Measurements from ENCODE around the gene MTFP1.
A peak's percentile ranks its signal among the peaks of the same experiment; 100 is the strongest.
"Not testable (repeated sequence)": the region's sequence is repeated elsewhere in the genome, so short reads cannot be mapped to it uniquely, and the experiment has no call there.

Gene MTFP1

DNA sequence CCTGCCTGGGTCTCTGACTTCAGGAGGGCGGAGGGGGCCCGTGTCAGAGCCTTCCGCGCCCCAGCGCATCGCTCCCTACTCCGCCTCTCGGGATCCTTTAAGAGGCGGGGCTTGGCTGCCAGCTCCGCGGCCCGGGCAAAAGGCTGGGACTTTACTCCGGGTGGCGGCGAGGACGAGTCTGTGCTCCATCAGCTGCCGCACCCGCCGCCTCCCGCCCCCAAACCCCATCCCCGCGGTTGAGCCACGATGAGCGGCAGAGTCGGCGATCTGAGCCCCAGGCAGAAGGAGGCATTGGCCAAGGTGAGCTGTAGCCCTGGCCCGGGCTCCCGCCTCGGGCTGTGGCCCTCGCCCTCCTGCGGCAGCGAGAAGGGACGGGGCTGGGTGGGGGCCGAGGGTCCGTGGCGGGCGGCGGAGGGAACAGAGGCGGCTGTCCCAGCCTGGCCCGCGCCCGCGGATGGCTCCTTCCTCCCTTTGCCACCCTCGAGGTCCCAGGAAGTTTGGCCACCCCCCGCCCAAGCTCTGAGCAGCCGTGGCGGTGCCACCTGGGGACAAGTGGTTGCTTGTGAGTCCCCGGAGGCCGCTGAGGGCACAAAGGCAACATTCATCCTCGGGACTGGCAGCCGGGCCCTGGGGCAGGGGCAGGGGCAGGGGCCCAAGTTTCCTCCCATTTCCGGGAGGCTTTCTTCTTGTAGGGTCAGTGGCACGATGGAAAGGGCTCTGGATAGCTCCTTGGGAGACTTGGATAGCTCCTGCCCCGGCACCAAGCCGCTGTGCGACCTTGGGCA lies 28.5 kb upstream of the MTFP1 start, which contains the start of gene SEC14L2:
SEC14L2 (plus strand) TSS at position 148 of the 785 bp plus-strand sequence; CDS start at position 247, 99 bp downstream.
- Mint-ChIP-seq H3K27ac (peak within 1 kb of the TSS; percentile 26), H3K4me3 (peak within 1 kb of the TSS; percentile 82), H3K36me3 (ENCODE audit: low read depth) (no peaks in the 10 kb centered on the region), H3K4me1 (ENCODE audit: low read depth) (peaks cover 27% of the 10 kb centered on the region), H3K9me3 (no peaks in the 10 kb centered on the region), H3K27me3 (peaks cover 62% of the 10 kb centered on the region)
- intact Hi-C loops (cut with micrococcal nuclease) = no loop called here

DNA sequence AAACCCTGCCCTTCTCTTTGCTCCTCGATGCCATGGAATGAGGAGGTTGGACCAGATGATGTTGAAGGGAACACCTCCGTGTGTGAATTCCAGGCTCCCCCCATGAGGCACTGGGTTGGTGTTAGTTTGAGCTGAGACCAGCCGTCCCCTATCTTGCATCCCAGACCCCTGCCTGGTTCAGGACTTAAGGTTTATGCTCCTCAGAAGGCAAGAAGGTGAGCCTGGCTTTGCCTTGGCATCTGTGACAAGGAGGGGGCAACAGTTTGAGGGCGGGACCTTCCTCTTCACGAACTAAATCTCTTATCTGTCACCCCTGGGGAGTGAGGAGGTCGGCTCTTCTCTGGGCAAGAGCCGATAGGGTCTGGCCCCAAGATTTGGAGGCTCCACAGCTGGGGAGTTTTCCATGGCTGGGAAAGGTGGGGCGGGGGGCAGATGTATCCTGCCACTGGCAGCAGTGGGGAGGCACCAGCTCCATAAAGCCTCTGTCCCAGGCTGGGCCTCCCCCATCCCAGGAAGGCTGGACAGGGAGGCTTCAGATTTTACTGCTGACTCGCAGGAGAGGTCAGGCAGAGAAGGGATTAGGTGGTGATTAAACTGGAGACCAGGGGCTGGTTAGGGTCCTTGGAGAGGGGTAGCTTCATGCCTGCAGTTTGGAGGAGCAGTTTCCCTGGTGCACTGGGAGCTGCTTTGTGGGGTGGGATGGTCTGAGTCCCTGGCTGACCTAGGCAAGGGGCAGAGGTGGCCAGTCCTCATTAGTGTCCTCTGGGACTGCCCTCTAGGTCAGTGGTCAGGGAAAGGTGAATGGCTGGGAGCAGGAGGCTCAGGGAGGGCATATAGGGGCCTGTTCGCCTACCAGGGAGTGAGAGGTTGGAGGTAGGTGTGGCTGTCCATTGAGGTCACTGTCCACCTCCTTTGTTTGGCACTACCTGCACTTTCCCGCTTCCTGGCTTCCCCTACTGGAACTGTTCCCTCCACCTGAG lies 27.6 kb upstream of the MTFP1 start:
- Mint-ChIP-seq H3K36me3 (ENCODE audit: low read depth) (no peaks in the 10 kb centered on the region), H3K27me3 (peaks cover 62% of the 10 kb centered on the region), H3K4me1 (ENCODE audit: low read depth) (peaks cover 25% of the 10 kb centered on the region), H3K9me3 (no peaks in the 10 kb centered on the region), H3K4me3 (peak overlapping the region; percentile 54), H3K27ac (no peak overlapping the region)
- intact Hi-C loops (cut with micrococcal nuclease) = no loop called here

DNA sequence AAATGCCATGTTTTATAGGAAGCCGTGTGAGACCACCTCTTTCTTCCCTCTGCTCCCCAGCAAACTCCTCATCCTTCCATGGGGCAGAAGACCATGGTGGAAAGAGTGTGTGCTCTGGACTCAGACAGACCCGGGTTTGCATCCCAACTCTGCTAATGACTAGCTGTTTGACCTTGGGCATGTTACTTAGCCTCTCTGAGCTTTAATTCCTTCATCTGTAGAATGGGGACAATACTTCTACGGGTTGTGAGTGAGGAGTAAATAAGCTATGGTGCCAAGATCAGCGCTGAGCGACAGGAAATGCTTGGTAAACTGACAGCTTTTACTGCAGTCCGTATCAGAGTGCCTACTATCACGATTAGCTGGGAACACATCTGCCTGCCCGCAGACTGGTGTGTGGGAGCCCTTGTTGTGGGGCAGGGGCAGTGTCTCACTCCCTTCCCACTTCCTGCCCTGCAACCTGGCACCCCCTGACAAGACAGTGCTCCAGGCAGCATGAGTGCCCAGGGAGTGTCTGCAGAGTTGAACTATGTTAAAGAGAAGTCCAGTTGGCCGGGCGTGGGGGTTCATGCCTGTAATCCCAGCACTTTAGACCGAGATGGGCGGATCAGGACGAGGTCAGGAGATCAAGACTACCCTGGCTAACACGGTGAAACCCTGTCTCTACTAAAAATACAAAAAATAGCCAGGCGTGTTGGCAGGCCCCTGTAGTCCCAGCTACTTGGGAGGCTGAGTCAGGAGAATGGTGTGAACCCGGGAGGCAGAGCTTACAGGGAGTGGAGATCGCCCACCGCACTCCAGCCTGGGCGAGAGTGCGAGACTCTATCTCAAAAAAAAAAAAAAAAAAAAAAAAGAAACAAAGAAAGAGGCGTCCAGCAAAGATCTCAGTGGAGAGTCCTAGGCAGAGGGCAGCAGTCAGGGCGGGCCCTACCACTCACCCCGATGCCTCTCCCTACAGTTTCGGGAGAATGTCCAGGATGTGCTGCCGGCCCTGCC lies 26.6 kb upstream of the MTFP1 start:
- Mint-ChIP-seq H3K4me1 (ENCODE audit: low read depth) (peaks cover 29% of the 10 kb centered on the region), H3K4me3 (no peak overlapping the region), H3K27ac (no peak overlapping the region), H3K36me3 (ENCODE audit: low read depth) (no peaks in the 10 kb centered on the region), H3K27me3 (peaks cover 59% of the 10 kb centered on the region), H3K9me3 (no peaks in the 10 kb centered on the region)
- intact Hi-C loops (cut with micrococcal nuclease) = no loop called here

DNA sequence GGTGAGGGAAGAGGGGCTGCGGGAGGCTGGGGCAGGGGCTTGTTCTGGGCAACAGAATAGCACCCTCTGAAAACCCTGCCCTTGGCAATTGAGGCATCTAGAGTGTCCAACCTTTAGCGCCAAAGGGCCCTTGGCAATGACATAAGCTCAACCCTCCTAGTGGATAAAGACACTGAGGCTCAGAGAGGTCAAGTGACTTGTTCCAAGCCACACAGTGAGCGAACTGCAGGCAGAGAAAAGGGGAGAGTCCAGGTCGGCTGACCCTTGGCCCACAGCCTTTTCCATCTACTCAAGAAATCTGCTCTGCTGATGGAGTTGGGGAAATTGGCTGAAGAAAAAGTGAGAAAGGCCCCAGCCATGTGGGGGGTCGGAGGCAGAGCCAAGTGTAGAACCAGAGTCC lies 25.9 kb upstream of the MTFP1 start:
- intact Hi-C loops (cut with micrococcal nuclease) = no loop called here
- peaks cover 29% of the 10 kb centered on the region for H3K4me1 Mint-ChIP-seq (ENCODE audit: low read depth)
- no peaks in the 10 kb centered on the region for H3K9me3 Mint-ChIP-seq
- H3K27ac Mint-ChIP-seq = no peak overlapping the region
- no peaks in the 10 kb centered on the region for H3K36me3 Mint-ChIP-seq (ENCODE audit: low read depth)
- H3K27me3 Mint-ChIP-seq = peaks cover 59% of the 10 kb centered on the region
- H3K4me3 Mint-ChIP-seq = no peak overlapping the region

DNA sequence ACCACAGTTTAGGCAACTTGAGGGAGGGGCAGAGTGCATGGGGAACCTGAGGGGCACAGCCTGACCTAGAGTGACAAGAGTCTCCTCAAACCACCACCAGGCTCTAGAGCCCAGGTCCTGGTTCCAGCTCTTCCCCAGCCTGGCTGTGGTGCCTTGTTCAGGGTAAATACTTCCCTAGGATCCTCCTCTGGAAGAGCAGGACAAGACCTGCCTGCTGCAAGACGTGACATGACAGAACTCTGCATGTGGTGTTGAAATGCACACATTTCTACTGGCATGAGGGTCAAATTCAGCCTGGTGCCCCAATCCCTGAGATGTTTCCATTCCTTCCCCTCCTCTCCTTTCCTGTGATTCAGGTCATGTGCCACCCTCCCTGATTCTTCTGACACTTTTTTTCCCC lies 25.4 kb upstream of the MTFP1 start:
- H3K4me3 Mint-ChIP-seq = no peak overlapping the region
- H3K27ac Mint-ChIP-seq = no peak overlapping the region
- H3K4me1 Mint-ChIP-seq (ENCODE audit: low read depth) = peaks cover 29% of the 10 kb centered on the region
- no peaks in the 10 kb centered on the region for H3K9me3 Mint-ChIP-seq
- no peaks in the 10 kb centered on the region for H3K36me3 Mint-ChIP-seq (ENCODE audit: low read depth)
- intact Hi-C loops (cut with micrococcal nuclease) = no loop called here
- peaks cover 58% of the 10 kb centered on the region for H3K27me3 Mint-ChIP-seq

DNA sequence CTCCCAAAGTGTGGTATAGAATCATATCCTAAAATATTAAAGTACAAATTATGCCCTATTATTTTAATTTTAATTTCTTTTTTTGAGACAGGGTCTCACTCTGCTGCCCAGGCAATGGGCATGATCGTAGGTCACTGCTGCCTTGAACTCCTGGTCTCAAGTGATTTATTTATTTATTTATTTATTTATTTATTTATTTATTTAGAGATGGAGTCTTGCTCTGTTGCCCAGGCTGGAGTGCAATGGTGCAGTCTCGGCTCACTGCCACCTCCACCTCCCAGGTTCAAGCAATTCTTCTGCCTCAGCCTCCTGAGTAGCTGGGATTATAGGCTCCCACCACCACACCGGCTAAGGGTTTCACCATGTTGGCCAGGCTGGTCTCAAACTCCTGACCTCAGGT lies 24.5 kb upstream of the MTFP1 start:
- H3K27ac Mint-ChIP-seq; intact Hi-C loops (cut with micrococcal nuclease); H3K4me3 Mint-ChIP-seq; H3K36me3 Mint-ChIP-seq (ENCODE audit: low read depth); H3K9me3 Mint-ChIP-seq: not testable (repeated sequence)
- Mint-ChIP-seq H3K4me1 (ENCODE audit: low read depth) (peaks cover 29% of the 10 kb centered on the region), H3K27me3 (peaks cover 50% of the 10 kb centered on the region)

DNA sequence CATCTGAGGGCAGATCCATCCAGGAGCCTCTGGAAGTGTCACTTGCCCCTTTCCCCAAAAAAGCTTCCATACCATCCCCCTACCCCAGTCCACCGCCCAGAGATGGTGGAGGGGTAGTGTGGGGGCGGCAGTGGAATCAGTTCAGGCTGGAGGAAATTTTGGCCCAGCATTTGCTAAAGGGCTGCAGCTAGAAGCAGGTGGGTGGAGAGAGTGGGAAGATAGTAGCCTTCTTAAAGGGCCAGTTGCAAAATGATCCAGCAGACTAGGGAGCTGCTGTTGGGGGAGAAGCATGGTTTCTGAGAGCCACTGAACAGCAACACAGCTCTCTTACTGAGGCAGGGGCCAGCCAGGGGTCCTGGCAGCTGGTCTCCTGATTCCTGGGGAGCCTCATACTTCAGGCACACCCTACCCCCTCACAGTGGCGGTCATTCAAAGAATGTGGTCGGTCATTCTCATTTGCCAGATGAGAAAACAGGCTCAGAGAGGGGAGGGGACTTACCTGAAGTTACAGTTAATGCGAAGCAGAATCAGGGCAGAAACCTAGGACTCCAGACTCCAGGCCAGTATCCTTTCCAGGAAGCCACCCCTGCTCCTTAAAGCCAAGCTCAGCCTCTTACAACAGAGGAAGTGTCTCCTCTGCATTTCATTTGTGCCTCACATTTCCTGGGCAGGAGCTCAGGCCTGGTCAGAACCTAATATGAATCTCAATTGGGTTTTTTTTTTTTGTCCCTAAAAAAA lies 23.4 kb upstream of the MTFP1 start:
- Mint-ChIP-seq H3K27me3 (peaks cover 39% of the 10 kb centered on the region), H3K4me1 (ENCODE audit: low read depth) (peaks cover 22% of the 10 kb centered on the region), H3K27ac (peak overlapping the region; percentile 28), H3K4me3 (peak overlapping the region; percentile 48), H3K9me3 (no peaks in the 10 kb centered on the region), H3K36me3 (ENCODE audit: low read depth) (no peaks in the 10 kb centered on the region)
- intact Hi-C loops (cut with micrococcal nuclease) = no loop called here

DNA sequence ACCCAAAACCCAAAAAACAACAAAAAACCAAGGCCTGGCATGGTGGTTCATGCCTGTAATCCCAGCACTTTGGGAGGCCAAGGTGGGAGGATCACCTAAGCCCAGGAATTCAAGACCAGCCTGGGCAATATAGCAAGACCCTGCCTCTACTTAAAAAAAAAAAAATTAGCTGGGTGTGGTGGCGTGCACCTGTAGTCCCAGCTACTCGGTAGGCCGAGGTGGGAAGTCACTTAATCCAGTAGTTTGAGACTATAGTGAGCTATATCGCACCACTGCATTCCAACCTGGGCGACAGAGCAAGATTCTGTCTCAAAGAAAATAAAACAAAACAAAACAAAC lies 22.8 kb upstream of the MTFP1 start:
- Mint-ChIP-seq H3K27ac (peak overlapping the region; percentile 37), H3K27me3 (peaks cover 34% of the 10 kb centered on the region), H3K4me1 (ENCODE audit: low read depth) (peaks cover 21% of the 10 kb centered on the region)
- intact Hi-C loops (cut with micrococcal nuclease); H3K36me3 Mint-ChIP-seq (ENCODE audit: low read depth); H3K9me3 Mint-ChIP-seq; H3K4me3 Mint-ChIP-seq: not testable (repeated sequence)

DNA sequence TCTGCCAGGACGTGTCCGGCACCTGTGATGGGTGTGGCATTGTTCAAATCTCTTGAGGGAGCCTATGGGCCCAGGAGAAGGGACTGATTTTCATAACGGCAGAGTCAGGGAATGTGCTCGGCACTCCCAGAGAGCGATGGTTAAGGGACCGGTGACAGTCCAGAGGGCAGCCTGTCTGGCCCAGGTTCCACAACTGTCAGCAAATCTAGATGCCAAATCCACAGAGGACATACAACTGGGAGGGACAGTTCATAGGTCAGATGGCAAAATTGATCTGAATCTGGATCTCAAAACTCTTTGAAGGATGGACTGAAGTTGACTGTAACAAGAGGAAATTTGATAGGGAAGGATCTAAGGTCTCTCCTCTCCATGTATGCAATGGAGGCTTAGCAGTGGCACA lies 21.3 kb upstream of the MTFP1 start:
- intact Hi-C loops (cut with micrococcal nuclease) = no loop called here
- Mint-ChIP-seq H3K36me3 (ENCODE audit: low read depth) (no peaks in the 10 kb centered on the region), H3K27ac (no peak overlapping the region), H3K27me3 (peaks cover 18% of the 10 kb centered on the region), H3K9me3 (no peaks in the 10 kb centered on the region), H3K4me3 (no peak overlapping the region), H3K4me1 (ENCODE audit: low read depth) (peaks cover 14% of the 10 kb centered on the region)

DNA sequence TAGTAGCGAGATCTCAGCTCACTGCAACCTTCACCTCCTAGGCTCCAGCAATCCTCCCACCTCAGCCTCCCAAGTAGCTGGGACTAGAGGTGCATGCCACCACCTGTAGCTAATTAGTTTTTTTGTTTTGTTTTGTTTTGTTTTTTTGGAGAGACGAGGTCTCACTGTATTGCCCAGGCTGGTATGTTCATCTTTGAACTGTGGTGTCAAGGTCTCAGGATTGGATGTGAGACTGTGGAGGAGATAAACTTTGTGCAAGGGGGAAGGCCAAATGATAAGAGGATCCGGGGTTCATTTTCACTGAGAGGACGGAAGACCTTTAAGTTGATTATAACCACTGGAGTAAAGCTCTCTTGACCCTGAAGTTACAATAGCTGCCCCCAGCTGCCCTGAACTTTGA lies 19.8 kb upstream of the MTFP1 start:
- Mint-ChIP-seq H3K9me3 (no peaks in the 10 kb centered on the region), H3K4me1 (ENCODE audit: low read depth) (peaks cover 14% of the 10 kb centered on the region), H3K27ac (no peak overlapping the region), H3K4me3 (no peak overlapping the region), H3K36me3 (ENCODE audit: low read depth) (no peaks in the 10 kb centered on the region), H3K27me3 (peaks cover 7% of the 10 kb centered on the region)
- intact Hi-C loops (cut with micrococcal nuclease) = no loop called here

DNA sequence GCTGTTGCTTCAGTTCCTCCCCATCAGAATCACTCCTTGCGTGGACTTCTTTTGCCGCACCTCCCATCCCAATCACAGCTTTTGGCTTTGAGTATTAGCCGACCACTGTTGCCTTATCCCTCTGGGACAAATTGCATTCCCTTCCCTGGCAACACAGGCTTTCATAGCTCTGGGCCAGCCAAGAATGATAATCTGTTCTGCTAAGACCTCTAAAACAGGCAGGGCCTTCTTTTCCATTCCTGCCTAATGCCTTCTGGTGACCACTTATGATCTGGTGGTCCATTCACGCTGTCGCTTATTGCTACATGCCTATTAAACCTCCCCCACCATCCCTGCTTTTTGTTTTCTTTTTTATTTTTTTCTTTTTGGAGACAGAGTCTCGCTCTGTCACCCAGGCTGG lies 19.2 kb upstream of the MTFP1 start:
- Mint-ChIP-seq H3K27ac (no peak overlapping the region), H3K9me3 (no peaks in the 10 kb centered on the region), H3K27me3 (peaks cover 7% of the 10 kb centered on the region), H3K36me3 (ENCODE audit: low read depth) (no peaks in the 10 kb centered on the region), H3K4me3 (no peak overlapping the region), H3K4me1 (ENCODE audit: low read depth) (peaks cover 14% of the 10 kb centered on the region)
- intact Hi-C loops (cut with micrococcal nuclease) = no loop called here

DNA sequence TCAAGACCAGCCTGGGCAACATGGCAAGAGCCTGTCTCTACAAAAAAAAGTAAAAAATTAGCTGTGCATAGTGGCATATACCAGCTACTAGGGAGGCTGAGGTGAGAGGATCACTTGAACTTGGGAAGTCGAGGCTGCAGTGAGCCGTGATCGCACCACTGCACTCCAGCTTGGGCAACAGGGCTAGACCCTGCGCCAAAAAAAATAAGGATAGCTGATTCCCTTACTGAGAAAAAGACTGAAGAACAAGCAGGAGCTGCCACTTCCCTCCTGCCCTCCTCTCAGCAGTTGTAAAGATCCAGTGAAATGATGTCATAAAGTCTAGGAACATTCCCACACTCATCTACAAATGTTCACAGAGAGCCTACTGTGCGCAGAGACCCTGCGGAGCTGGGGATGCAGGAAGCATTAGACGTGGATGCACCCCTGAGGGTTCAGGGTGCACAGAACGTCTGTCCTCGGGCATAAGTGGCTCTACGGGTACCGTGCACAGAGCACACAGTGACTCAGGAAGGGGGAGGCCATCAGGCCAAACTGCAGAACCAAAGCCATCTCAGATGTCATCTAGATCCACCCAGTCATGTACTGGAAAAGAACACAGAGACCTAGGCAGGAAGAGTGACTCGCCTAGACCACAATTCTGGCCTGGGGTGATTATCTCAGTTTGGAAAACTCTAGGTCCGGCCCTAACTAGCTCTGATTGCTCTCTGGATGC lies 17.0 kb upstream of the MTFP1 start:
- intact Hi-C loops (cut with micrococcal nuclease) = no loop called here
- Mint-ChIP-seq H3K4me1 (ENCODE audit: low read depth) (no peaks in the 10 kb centered on the region), H3K27ac (no peak overlapping the region), H3K27me3 (peaks cover 6% of the 10 kb centered on the region), H3K4me3 (no peak overlapping the region), H3K9me3 (no peaks in the 10 kb centered on the region), H3K36me3 (ENCODE audit: low read depth) (no peaks in the 10 kb centered on the region)

Measured in dendritic cell treated with granulocyte-macrophage colony-stimulating factor and Interleukin-4, amounts not matched to agents 40 ng/mL and 50 ng/mL, for 4 days (primary cell).